Stomach (tissue), 9 donors: Measurements from ENCODE around the gene RPTOR. TPM values are rescaled to one million over a fixed set of nuclear protein-coding genes. Genes with fewer than 3 reads are reported as not detected.

Experiments
- DNase-seq, 2 donors: peaks; one replicate each; pipeline versions ENCODE4 v3.0.0 to v3.0.0-alpha.2; 2013 to 2019
- H3K27ac ChIP-seq, 5 donors: fragments of 200-600 bp in 4 of 5; sonication (generic) in 4 of 5; one replicate each; pipeline ENCODE4 v1.5.1; 2013 to 2019; ENCODE audit warnings: mild to moderate bottlenecking in 1 of 5, moderate library complexity in 1 of 5
- H3K27me3 ChIP-seq, 3 donors: fragments of 200-600 bp; sonication (generic); one replicate each; pipeline ENCODE4 v1.5.1; 2017 to 2019; ENCODE audit warnings: mixed run types in 1 of 3
- H3K36me3 ChIP-seq, 4 donors: fragments of 200-600 bp; sonication (generic); 1 replicate in 3 of 4; 2 replicates in 1 of 4; pipeline ENCODE4 v1.5.1; 2016 to 2019
- H3K4me1 ChIP-seq, 4 donors: fragments of 200-600 bp; sonication (generic); one replicate each; pipeline ENCODE4 v1.5.1; 2016 to 2019
- H3K4me3 ChIP-seq, 4 donors: fragments of 200-600 bp; sonication (generic) in 3 of 4; one replicate each; pipeline ENCODE4 v1.5.1; 2016 to 2019; ENCODE audit warnings: mild to moderate bottlenecking in 1 of 4
- H3K9me3 ChIP-seq, 4 donors: fragments of 200-600 bp; sonication (generic); one replicate each; pipeline ENCODE4 v1.5.1; 2016 to 2019
- EP300 ChIP-seq: sonication (generic); formaldehyde crosslinking; IDR thresholded peaks from one replicate; pipeline ENCODE4 v1.6.1; 2017; ENCODE audit warnings: antibody characterized with exemption
- POLR2A ChIP-seq, 4 donors: fragments of 450-650 bp; IDR thresholded peaks; one replicate each; pipeline ENCODE4 v1.6.1; 2016; ENCODE audit warnings: antibody characterized with exemption in 4 of 4, control low read depth in 2 of 4, mild to moderate bottlenecking in 1 of 4, moderate library complexity in 1 of 4
- POLR2AphosphoS5 ChIP-seq, 3 donors: sonication (generic); formaldehyde crosslinking; IDR thresholded peaks; one replicate each; pipeline ENCODE4 v1.6.1; 2016; ENCODE audit warnings: antibody characterized with exemption in 3 of 3
- WGBS, 5 donors: extraction: QIAGEN DNeasy Blood & Tissue Kit in 3 of 5; methylation state at CpG; one replicate each; pipeline versions ENCODE4 v1.1.5 to v1.1.7; 2013 to 2018; 5-methylcytosine and 5-hydroxymethylcytosine counted together
- intact Hi-C: fragments of 100-400 bp; cut with DNase I; formaldehyde crosslinking; loops from one replicate; pipeline ENCODE4 v1.15.1; 2023; ENCODE audit warnings: low total_unique reads
- polyA plus RNA-seq, 3 donors: library from polyadenylated mRNA; stranded (reverse); fragments of 200-250 nt; gene quantifications; one replicate each; pipeline ENCODE4 v1.2.3, GENCODE V29; 2013
- total RNA-seq, 5 donors: library from RNA; depleted of rRNA; stranded (reverse); fragments of >200 nt; gene quantifications; one replicate each; pipeline versions ENCODE4 v1.1.0 to v1.2.3, GENCODE V29; 2014 to 2016
- TF ChIP-seq, protein P1 (sequence below), 7 experiments: fragments of 450-650 bp in 4 of 7; fragments of 200-600 bp in 3 of 7; sonication (generic) in 3 of 7; IDR thresholded peaks; one replicate each; pipeline ENCODE4 v1.5.1; 2016 to 2019; ENCODE audit warnings: antibody characterized with exemption in 7 of 7, control low read depth in 2 of 7, mild to moderate bottlenecking in 1 of 7
- donor health status: healthy with polysubstance abuse.
- donor health status: Bipolar disorder and iron deficiency.
- donor health status: healthy.

The RPTOR gene
- total and polyA plus RNA-seq, 8 donors: 3.8 to 103 (median 19.3) TPM

DNA sequence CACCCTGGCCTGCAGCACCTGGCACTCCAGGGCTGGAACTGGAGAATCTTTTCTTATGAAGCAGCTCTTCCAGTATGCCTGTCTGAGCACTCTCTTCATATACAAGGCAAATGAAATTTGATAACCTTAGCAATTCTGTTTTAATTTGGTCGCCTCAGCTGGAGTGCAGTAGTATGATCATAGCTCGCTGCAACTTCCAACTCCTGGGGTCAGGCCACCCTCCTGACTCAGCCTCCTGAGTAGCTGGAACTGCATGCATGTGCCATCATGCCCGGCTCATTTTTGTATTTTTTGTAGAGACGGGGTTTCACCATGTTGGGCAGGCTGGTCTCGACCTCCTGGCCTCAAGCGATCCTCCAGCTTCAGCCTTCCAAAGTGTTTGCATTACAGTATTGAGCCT, 306.2 kb downstream of the RPTOR start:
- no peak for TF ChIP-seq POLR2A (IDR thresholded peaks at IDR 0.05)
- TF ChIP-seq EP300: no peak
- TF ChIP-seq POLR2AphosphoS5 (IDR thresholded peaks at IDR 0.05): no peak
- TF ChIP-seq, protein P1, sequence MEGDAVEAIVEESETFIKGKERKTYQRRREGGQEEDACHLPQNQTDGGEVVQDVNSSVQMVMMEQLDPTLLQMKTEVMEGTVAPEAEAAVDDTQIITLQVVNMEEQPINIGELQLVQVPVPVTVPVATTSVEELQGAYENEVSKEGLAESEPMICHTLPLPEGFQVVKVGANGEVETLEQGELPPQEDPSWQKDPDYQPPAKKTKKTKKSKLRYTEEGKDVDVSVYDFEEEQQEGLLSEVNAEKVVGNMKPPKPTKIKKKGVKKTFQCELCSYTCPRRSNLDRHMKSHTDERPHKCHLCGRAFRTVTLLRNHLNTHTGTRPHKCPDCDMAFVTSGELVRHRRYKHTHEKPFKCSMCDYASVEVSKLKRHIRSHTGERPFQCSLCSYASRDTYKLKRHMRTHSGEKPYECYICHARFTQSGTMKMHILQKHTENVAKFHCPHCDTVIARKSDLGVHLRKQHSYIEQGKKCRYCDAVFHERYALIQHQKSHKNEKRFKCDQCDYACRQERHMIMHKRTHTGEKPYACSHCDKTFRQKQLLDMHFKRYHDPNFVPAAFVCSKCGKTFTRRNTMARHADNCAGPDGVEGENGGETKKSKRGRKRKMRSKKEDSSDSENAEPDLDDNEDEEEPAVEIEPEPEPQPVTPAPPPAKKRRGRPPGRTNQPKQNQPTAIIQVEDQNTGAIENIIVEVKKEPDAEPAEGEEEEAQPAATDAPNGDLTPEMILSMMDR (IDR thresholded peaks at IDR 0.05): no peak
- no peaks in the 10 kb centered on the region for H3K9me3 ChIP-seq
- no peak overlapping the region for H3K4me3 ChIP-seq
- H3K4me1 ChIP-seq: no peaks in the 10 kb centered on the region
- intact Hi-C loops: no loop called here
- no peak for DNase-seq
- no peak overlapping the region for H3K27ac ChIP-seq
- 77 to 87% (median 80%) methylated on average over 6 of the region's 6 CpGs for WGBS, 5 donors
- peaks cover 0 to 65% (median 53%) of the 10 kb centered on the region in 4 donors for H3K36me3 ChIP-seq
- H3K27me3 ChIP-seq: no peaks in the 10 kb centered on the region

DNA sequence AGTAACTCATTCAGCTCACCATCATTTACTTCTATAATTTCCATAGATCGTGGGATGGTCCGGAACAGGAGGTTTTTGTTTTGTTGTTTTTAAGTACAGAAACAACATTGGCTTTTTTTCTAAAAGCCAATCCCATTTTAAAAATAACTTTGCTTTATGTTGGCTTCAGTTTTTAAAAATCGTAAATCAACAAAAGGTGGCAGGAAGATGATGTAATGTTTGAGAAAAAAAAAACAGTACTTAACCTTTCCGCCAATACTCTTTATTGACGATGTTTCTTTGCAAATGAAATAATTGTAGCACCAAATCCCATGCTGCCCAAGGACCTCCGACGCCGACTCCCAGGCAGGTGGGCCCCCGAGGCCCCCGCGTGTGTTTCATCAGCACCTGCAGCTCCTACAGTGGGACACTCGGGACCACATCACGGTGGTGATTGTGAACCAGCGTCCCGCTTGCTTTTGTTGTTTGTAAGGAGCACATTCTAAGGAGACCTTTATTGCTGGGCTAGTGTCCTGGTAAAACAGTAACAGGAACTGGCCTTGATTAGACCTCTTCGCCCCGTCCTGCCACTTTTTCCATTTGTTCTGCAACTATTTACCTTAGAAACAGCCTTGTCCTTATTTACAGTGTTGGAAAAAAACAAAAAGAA, 306.8 kb downstream of the RPTOR start:
- Histone ChIP-seq H3K36me3 (peaks cover 0 to 65% (median 52%) of the 10 kb centered on the region in 4 donors), H3K4me3 (no peak overlapping the region), H3K27me3 (no peaks in the 10 kb centered on the region), H3K27ac (no peak overlapping the region), H3K4me1 (peaks cover 0 to 6% (median 0%) of the 10 kb centered on the region in 4 donors), H3K9me3 (no peaks in the 10 kb centered on the region)
- no peak for DNase-seq
- 77 to 82% (median 79%) methylated on average over 17 of the region's 17 CpGs for WGBS, 5 donors
- TF ChIP-seq POLR2AphosphoS5 (IDR thresholded peaks at IDR 0.05) (no peak), EP300 (no peak), POLR2A (IDR thresholded peaks at IDR 0.05) (no peak)
- TF ChIP-seq, protein P1 (IDR thresholded peaks at IDR 0.05): no peak
- intact Hi-C loops: no loop called here

DNA sequence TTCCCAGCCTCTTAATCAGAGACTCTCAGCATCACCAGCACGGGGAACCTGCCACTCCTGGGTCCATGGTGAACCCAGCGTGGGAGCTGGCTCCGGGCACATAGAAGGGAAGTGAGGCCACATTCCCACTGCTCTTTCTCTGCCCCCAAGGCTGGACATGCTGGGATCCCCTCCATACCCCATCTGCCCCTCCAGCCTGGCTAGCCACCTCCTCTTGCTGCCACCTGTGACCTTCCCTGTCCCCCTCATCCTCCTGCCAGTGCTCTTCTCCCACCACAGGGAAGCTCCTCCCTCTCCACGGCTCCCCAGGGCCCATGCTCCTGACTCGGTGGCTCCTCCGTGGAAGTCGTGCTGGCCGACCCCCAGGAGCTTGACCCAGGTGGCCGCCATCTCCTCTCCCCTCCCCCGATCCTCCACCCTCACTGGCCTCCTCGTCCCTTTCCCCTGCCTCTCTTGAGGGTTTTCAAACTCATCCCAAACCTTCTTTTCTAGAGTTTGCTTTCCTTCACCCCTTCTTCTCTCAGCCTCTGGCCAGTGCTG, 307.9 kb downstream of the RPTOR start:
- no peak for TF ChIP-seq POLR2A (IDR thresholded peaks at IDR 0.05)
- TF ChIP-seq, protein P1 (IDR thresholded peaks at IDR 0.05): no peak
- no peak for TF ChIP-seq EP300
- no peak for TF ChIP-seq POLR2AphosphoS5 (IDR thresholded peaks at IDR 0.05)
- H3K9me3 ChIP-seq: no peaks in the 10 kb centered on the region
- intact Hi-C loops: no loop called here
- H3K4me1 ChIP-seq: peaks cover 0 to 12% (median 0%) of the 10 kb centered on the region in 4 donors
- no peaks in the 10 kb centered on the region for H3K27me3 ChIP-seq
- H3K36me3 ChIP-seq: peaks cover 0 to 65% (median 50%) of the 10 kb centered on the region in 4 donors
- no peak for DNase-seq
- H3K4me3 ChIP-seq: no peak overlapping the region
- WGBS, 5 donors: 86 to 93% (median 89%) methylated on average over 9 to 11 of the region's 11 CpGs
- no peak overlapping the region for H3K27ac ChIP-seq

DNA sequence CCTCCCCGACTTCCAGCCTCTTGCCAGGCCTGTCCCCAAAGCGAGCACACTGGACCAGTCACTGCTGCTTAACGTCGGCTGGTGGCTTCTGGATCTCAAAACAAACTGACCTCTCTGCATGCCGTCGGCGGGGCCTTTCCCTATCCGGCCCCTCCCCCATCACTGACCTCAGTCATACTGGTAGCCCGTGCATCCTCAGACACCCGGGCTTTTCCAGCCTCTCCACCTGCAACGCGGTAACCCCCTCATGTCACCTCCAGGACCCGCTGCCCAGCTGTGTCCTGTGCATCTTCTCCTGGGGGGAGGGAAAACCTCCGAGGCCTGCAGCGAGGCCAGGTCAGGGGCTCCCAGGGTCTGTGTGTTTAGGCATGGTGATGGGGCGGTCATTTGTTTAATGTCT, 308.4 kb downstream of the RPTOR start:
- Histone ChIP-seq H3K27me3 (no peaks in the 10 kb centered on the region), H3K4me1 (peaks cover 0 to 12% (median 0%) of the 10 kb centered on the region in 4 donors), H3K27ac (no peak overlapping the region), H3K9me3 (no peaks in the 10 kb centered on the region), H3K4me3 (no peak overlapping the region), H3K36me3 (peaks cover 0 to 65% (median 50%) of the 10 kb centered on the region in 4 donors)
- WGBS, 5 donors: 68 to 80% (median 71%) methylated on average over 14 to 16 of the region's 16 CpGs
- TF ChIP-seq EP300 (no peak), POLR2AphosphoS5 (IDR thresholded peaks at IDR 0.05) (no peak), POLR2A (IDR thresholded peaks at IDR 0.05) (no peak)
- TF ChIP-seq, protein P1 (IDR thresholded peaks at IDR 0.05): no peak
- intact Hi-C loops: no loop called here
- DNase-seq: no peak
